Stimulated activated CD4-positive, alpha-beta T cell treated with anti-CD3 and anti-CD28 coated beads, Interleukin-4, amount 100 ng/mL, for 48 hours (primary cell): ENCODE data around the gene ASS1.

ENCODE experiments used
- DNase-seq, 2 donors: peaks; one replicate each; pipeline ENCODE4 v3.0.0-alpha.2; 2020; ENCODE audit warnings: low read depth in 2 of 2

The ASS1 gene

GRCh38 chr9:130498298-130498917, 53.6 kb downstream of the ASS1 start:
- no peak for DNase-seq

- no peak for DNase-seq
Observed at GRCh38 chr9:130498918-130499698, 54.3 kb downstream of the ASS1 start.

DNA sequence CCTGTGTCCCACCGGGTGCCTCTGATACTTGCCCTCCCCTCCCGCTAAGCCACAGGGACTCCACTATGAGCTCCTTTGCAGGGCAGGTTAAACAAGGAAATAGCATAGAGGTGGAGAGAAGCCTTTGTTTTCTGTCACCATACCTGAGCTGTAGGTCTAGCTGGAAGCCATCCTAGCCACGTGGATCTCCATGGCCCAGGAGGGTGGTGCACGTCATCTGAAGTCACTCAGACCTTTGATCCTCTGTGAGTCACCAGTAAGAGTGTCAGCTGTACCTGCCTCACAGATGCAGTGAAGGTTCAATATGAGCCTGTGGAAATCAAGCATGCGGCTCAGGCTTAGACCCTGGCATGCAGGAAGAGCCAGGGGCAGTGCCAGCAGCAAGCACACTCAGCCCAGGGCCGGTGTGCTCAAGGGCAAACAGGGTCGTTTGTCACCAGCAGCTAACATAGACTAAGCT, 55.1 kb downstream of the ASS1 start:
- no peak for DNase-seq

DNA sequence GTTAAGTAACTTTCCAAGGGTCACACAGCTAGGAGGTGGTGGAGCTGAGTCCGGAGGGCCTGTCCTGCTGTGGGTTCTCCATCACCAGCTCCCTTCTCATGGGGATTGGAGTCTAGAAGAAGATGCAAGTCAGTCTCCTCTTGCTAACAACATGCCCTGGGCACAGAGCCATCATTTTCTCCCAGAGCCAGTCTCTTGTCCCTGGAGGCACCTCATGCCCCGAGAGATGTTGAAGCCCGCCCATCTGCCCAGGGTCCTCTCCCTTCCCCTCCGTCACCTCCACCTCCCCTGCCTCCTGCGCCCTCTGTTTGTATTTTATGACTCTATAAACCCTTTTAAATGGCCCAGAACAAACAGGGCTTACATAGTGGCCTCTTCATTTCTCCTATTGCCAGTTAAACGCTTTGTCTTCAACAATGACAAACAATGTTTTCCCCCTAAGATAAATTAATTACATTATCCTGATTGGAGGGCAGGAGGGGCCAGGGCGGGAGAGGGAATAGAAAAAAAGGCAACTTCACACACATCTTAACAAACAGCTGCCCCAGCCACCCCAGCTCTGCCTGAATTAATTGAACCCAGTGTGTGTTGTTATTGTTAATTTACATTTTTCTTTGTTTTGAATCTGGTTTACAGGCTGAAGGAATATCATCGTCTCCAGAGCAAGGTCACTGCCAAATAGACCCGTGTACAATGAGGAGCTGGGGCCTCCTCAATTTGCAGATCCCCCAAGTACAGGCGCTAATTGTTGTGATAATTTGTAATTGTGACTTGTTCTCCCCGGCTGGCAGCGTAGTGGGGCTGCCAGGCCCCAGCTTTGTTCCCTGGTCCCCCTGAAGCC, 55.8 kb downstream of the ASS1 start:
- DNase-seq: no peak

- no peak for DNase-seq
Observed at GRCh38 chr9:130501639-130502038, 56.9 kb downstream of the ASS1 start.

- no peak for DNase-seq
Observed at GRCh38 chr9:130508218-130508617, 63.5 kb downstream of the ASS1 start.

DNA sequence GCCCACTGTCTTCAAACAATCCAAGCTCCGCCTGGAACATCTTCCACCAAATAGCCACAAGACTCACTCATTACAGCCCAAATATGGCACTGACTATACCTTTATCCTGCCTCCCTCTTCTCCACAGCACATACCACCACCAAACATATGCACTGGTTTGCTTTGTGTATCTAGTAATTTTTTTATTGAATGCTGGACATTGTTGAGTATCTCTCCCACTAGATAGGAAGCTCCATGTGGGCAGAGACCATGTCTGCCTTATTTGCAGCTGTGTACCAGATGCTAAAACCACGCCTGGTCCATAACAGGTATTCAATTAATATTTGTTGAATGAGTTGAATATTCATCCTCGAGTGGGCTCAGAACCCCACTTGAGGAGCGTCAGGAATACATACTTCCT, 67.4 kb downstream of the ASS1 start:
- no peak for DNase-seq

DNA sequence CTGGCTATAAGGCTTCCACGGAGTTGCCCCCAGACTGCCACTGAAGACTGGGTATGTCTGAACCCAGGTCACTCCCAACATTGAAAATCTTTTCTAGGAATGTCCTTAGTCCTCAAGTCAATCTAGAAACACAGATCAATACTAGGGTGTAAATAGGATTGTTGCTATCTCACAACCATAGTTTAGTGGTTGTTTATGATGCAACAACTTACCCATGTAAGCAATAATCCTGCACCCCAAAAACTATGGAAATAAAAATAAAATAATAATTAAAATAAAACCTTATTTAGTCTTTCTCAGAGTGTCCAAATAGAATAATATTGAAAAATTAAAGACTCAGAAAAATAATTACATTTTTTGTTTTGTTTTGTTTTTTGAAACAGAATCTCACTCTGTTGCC, 68.3 kb downstream of the ASS1 start:
- DNase-seq: no peak

GRCh38 chr9:130518233-130518632, 73.5 kb downstream of the ASS1 start:
- no peak for DNase-seq

GRCh38 chr9:130518943-130519799, 74.4 kb downstream of the ASS1 start:
- DNase-seq: no peak

GRCh38 chr9:130519927-130520326, 75.2 kb downstream of the ASS1 start:
- no peak for DNase-seq

- no peak for DNase-seq
Observed at GRCh38 chr9:130521715-130522114, 77.0 kb downstream of the ASS1 start.

- DNase-seq: no peak
Observed at GRCh38 chr9:130522233-130522808, 77.6 kb downstream of the ASS1 start.

DNA sequence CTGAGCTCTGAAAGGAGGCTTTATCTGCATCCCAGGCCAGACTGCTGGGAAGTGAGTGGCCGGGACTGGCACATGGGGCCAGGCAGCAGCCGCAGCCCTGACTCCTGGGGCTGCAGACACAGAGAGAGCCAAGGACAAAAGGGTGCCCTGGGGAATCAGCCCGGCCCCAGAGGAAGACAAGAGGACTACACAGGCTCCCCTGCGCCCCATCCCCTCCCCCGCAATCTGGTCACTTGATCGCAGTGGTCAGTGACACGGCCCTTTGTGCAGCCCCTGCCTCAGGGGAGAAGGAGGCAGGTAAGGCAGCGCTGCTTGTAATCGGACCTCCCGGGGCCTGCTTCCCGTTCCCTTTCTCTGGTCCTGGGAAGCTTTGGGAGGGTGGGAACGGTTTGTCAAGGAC, 79.2 kb downstream of the ASS1 start:
- no peak for DNase-seq

- DNase-seq: no peak
Observed at GRCh38 chr9:130526193-130526853, 81.6 kb downstream of the ASS1 start.

DNA sequence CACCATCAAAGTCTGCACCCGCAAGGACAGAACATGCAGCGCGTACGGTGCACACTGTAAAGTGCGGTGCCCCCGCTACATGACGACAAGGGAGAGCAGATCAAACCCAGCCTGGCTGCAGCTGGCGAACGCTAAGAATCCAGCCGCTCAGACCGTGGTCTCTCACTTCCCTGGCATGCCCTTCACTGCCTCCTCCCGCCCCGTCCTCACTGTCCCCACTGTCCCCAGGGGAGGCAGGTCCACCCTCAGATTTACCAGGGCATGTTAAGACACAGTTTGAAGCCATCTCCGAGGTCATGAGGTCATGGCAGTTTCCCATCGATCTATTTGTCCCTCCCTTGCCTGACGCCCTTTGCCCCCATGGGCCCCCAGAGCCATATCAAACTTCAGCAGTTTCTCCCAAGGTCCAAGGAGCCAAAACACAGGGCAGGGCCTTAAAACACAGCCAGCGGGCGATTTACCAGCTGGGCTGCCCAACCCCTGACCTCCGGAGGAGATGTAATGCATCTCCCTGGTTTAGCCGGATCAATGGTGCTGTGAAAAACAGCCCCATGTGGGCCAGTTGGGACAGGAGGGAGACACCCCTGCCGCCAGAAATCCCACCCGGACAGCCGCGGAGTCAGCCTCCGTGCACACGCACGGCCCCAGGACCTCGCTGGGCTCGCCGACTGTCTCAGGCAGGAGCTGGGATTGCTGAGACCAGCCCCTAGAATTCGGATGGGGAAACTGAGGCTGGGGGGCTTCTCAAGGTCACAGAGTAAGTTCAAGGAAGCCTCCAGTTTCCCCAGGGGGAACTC, 82.3 kb downstream of the ASS1 start:
- no peak for DNase-seq

- DNase-seq: no peak
Observed at GRCh38 chr9:130527651-130528310, 83.0 kb downstream of the ASS1 start.

GRCh38 chr9:130528674-130529073, 83.9 kb downstream of the ASS1 start:
- DNase-seq: no peak

DNA sequence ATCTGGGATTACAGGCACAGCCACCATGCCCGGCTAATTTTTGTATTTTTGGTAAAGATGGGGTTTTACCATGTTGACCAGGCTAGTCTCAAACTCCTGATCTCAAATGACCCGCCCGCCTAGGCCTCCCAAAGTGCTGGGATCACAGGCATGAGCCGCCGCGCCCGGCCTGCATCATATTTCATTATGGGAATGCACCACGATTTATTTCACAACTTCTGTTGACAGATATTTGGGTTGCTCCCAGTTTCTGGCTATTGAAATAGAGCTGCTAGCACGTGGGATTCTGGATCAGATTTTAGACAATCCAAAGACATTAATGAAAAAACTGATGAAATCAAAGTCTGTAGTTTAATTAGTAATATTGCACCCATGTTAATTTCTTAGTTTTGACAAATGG, 86.2 kb downstream of the ASS1 start:
- no peak for DNase-seq
